H1 (cell line): Measurements from ENCODE around the gene AFTPH. TPM values are rescaled to one million over a fixed set of nuclear protein-coding genes. Genes with fewer than 3 reads are reported as not detected.

Experiments
- EZH2 ChIP-seq: fragments of 200-600 bp; sonication (generic); IDR thresholded peaks from 2 replicates; pipeline ENCODE4 v1.7.1; 2012; ENCODE audit warnings: low read depth, mild to moderate bottlenecking, moderate library complexity, low read length, inconsistent platforms; ENCODE audit not compliant: severe bottlenecking
- FOSL1 ChIP-seq: IDR thresholded peaks from 2 replicates; pipeline ENCODE4 v1.6.1; 2011; ENCODE audit warnings: mild to moderate bottlenecking, low read depth, low read length, moderate library complexity; ENCODE audit not compliant: insufficient read depth
- GTF2F1 ChIP-seq: IDR thresholded peaks from 2 replicates; pipeline ENCODE4 v1.6.1; 2012; ENCODE audit warnings: low read depth, low read length, improper control_type of control experiment, borderline replicate concordance
- KDM4A ChIP-seq: IDR thresholded peaks from one replicate; pipeline ENCODE4 v1.7.1; 2012; ENCODE audit warnings: low read depth, mild to moderate bottlenecking, moderate library complexity, low read length, inconsistent platforms; ENCODE audit not compliant: severe bottlenecking
- PHF8 ChIP-seq: fragments of 200-600 bp; sonication (generic); conservative IDR thresholded peaks from 2 replicates; pipeline ENCODE4 v1.7.1; 2012; ENCODE audit warnings: low read depth, mild to moderate bottlenecking, inconsistent platforms, low read length, moderate library complexity
- RXRA ChIP-seq: IDR thresholded peaks from 2 replicates; pipeline ENCODE4 v1.6.1; 2011; ENCODE audit warnings: low read depth, mild to moderate bottlenecking, low read length, moderate library complexity; ENCODE audit not compliant: insufficient read depth
- SRF ChIP-seq: IDR thresholded peaks from 2 replicates; pipeline ENCODE4 v1.6.1; 2011; ENCODE audit warnings: mild to moderate bottlenecking, low read depth, low read length, moderate library complexity
- SUZ12 ChIP-seq: fragments of 200-600 bp; sonication (generic); IDR thresholded peaks from 2 replicates; pipeline ENCODE4 v1.6.1; 2012; ENCODE audit warnings: mild to moderate bottlenecking, inconsistent platforms, low read length, moderate library complexity, mixed read lengths
- ZNF274 ChIP-seq: IDR thresholded peaks from 2 replicates; pipeline ENCODE4 v1.7.0; 2012; ENCODE audit warnings: low read length, borderline replicate concordance; ENCODE audit errors: extremely low read depth
- polyA plus RNA-seq, 7 experiments: library from polyadenylated mRNA; depleted of rRNA in 3 of 7; stranded (reverse) in 5 of 7; unstranded in 2 of 7; fragments of >200 nt in 5 of 7; fragments of 200-250 nt in 2 of 7; gene quantifications; 1 replicate in 5 of 7; 2 replicates in 1 of 7; 4 replicates in 1 of 7; pipeline versions ENCODE4 v1.2.1 to v1.2.3, GENCODE V29; 2011 to 2013; ENCODE audit warnings: missing spikeins in 2 of 7, mixed read lengths in 2 of 7
- total RNA-seq: library from RNA; stranded (reverse); fragmentation: NEBNext Ultra II Directional; extraction: Animal tissue kit (Norgen Biotek cat#: 25700); gene quantifications from 2 replicates; pipeline ENCODE4 v1.2.1, GENCODE V29; 2021

Gene AFTPH
- total and polyA plus RNA-seq, 2 of the 8 experiments (the other 6 are each of a cell fraction or from before 2014, with no cell fraction given), result 7.3 to 15.0 TPM

- TF ChIP-seq EZH2, result no peak
- TF ChIP-seq RXRA, result no peak
- no peak for TF ChIP-seq PHF8
- no peak for TF ChIP-seq FOSL1
- no peak for TF ChIP-seq GTF2F1
- TF ChIP-seq SUZ12, result no peak
- TF ChIP-seq KDM4A, result no peak
- TF ChIP-seq SRF, result no peak
- no peak for TF ChIP-seq ZNF274
Observed at GRCh38 chr2:64639691-64640090, 115.6 kb downstream of the AFTPH start (continued).
